Suprapubic skin (tissue), 4 donors: ENCODE results near the gene LRRC2.
"Not testable (repeated sequence)": the region's sequence is repeated elsewhere in the genome, so short reads cannot be mapped to it uniquely, and the experiment has no call there.

Experiments
- CTCF ChIP-seq, 2 donors: fragments of 200-600 bp in 1 of 2; fragments of 450-650 bp in 1 of 2; sonication (generic) in 1 of 2; IDR thresholded peaks; one replicate each; pipeline ENCODE4 v1.5.1; 2016 to 2019; ENCODE audit warnings: antibody characterized with exemption in 2 of 2, mild to moderate bottlenecking in 1 of 2, moderate library complexity in 1 of 2
- POLR2A ChIP-seq, 2 donors: fragments of 450-650 bp; IDR thresholded peaks; one replicate each; pipeline ENCODE4 v1.6.1; 2017; ENCODE audit warnings: antibody characterized with exemption in 2 of 2, mild to moderate bottlenecking in 2 of 2, moderate library complexity in 2 of 2
- POLR2AphosphoS5 ChIP-seq, 3 donors: sonication (generic); formaldehyde crosslinking; IDR thresholded peaks; one replicate each; pipeline ENCODE4 v1.6.1; 2017; ENCODE audit warnings: antibody characterized with exemption in 3 of 3

- TF ChIP-seq CTCF, POLR2AphosphoS5, POLR2A (IDR thresholded peaks at IDR 0.05): not testable (repeated sequence)
Measured at GRCh38 chr3:46494491-46494890, 71.6 kb downstream of the LRRC2 start.
